PC-3 (cell line): ENCODE results near the gene NCBP3. TPM values are rescaled to one million over a fixed set of nuclear protein-coding genes. Genes with fewer than 3 reads are reported as not detected.

Experiments
- ATAC-seq: fragments of 200-7000 bp; cut with Tn5 transposase; 2 replicates; pipeline ENCODE4 v1.9.1; 2020; ENCODE audit warnings: mild to moderate bottlenecking, moderate library complexity
- BruUV-seq: library from RNA; stranded (reverse); fragments of 400-500 nt; replicated peaks from 2 replicates; lab custom pipeline; 2021; lab: Mats Ljungman, UMichigan
- CTCF ChIA-PET: fragments of 300-600 bp; sonication (Branson Sonifier 250); formaldehyde crosslinking; loops from one replicate; lab custom pipeline; 2022; ENCODE audit warnings: antibody characterized with exemption; lab: Charles Lee
- POLR2A ChIA-PET: fragments of 300-600 bp; sonication (Branson Sonifier 250); formaldehyde crosslinking; loops from one replicate; lab custom pipeline; 2022; ENCODE audit warnings: antibody characterized with exemption; ENCODE audit not compliant: unreplicated experiment; lab: Charles Lee
- DNase-seq: peaks from one replicate; pipeline ENCODE4 v3.0.0-alpha.2; 2015
- H2AFZ ChIP-seq: fragments of 300-600 bp; sonication (generic); 2 replicates; pipeline ENCODE4 v1.6.0; 2016; ENCODE audit warnings: antibody characterized with exemption, low read length
- H3F3A ChIP-seq: fragments of 300-600 bp; sonication (generic); one replicate; pipeline ENCODE4 v1.6.0; 2017; ENCODE audit warnings: antibody characterized with exemption, low read length, control low read depth, mild to moderate bottlenecking; ENCODE audit not compliant: unreplicated experiment
- H3K27ac ChIP-seq: fragments of 300-600 bp; sonication (generic); 2 replicates; pipeline ENCODE4 v1.5.1; 2016; ENCODE audit warnings: mild to moderate bottlenecking, low read length
- H3K27me3 ChIP-seq: fragments of 300-600 bp; sonication (generic); 2 replicates; pipeline ENCODE4 v1.6.1; 2016; ENCODE audit warnings: low read length, mixed read lengths
- H3K36me3 ChIP-seq: fragments of 300-600 bp; sonication (generic); 2 replicates; pipeline ENCODE4 v1.6.1; 2016; ENCODE audit warnings: low read depth, mixed run types, low read length, mixed read lengths
- H3K4me1 ChIP-seq: fragments of 300-600 bp; sonication (generic); 2 replicates; pipeline ENCODE4 v1.5.1; 2016; ENCODE audit warnings: low read length; ENCODE audit not compliant: insufficient read depth
- H3K4me2 ChIP-seq: fragments of 300-600 bp; sonication (generic); 2 replicates; pipeline ENCODE4 v1.6.0; 2016; ENCODE audit warnings: low read length
- H3K4me3 ChIP-seq: fragments of 300-600 bp; sonication (generic); 2 replicates; pipeline ENCODE4 v1.5.1; 2016; ENCODE audit warnings: mild to moderate bottlenecking, low read length, mixed read lengths
- H3K79me2 ChIP-seq: fragments of 300-600 bp; sonication (generic); 2 replicates; pipeline ENCODE4 v1.6.1; 2017; ENCODE audit warnings: low read length, mixed read lengths
- H3K9ac ChIP-seq: fragments of 300-600 bp; sonication (generic); 2 replicates; pipeline ENCODE4 v1.6.0; 2016; ENCODE audit warnings: mild to moderate bottlenecking, low read length
- H3K9me2 ChIP-seq: fragments of 300-600 bp; sonication (generic); replicated peaks from 2 replicates; pipeline ENCODE4 v1.6.1; 2016; ENCODE audit warnings: mixed run types, low read length, mixed read lengths
- H3K9me3 ChIP-seq: fragments of 300-600 bp; sonication (generic); 2 replicates; pipeline ENCODE4 v1.6.1; 2016; ENCODE audit warnings: low read length, mixed read lengths
- H4K20me1 ChIP-seq: fragments of 300-600 bp; sonication (generic); 2 replicates; pipeline ENCODE4 v1.6.1; 2016; ENCODE audit warnings: low read length, mixed read lengths
- EZH2 ChIP-seq: fragments of 300-600 bp; sonication (generic); IDR thresholded peaks from one replicate; pipeline ENCODE4 v1.6.1; 2017; ENCODE audit warnings: antibody characterized with exemption, mild to moderate bottlenecking, low read length; ENCODE audit not compliant: unreplicated experiment
- EZH2phosphoT487 ChIP-seq: fragments of 300-600 bp; sonication (generic); IDR thresholded peaks from 2 replicates; pipeline ENCODE4 v1.6.1; 2018; ENCODE audit warnings: mild to moderate bottlenecking, antibody characterized with exemption, low read length, borderline replicate concordance
- intact Hi-C: fragments of 100-400 bp; cut with micrococcal nuclease; formaldehyde crosslinking; loops from 2 replicates; pipeline ENCODE4 v1.9.0; 2023
- total RNA-seq: library from RNA; depleted of rRNA; stranded (reverse); fragments of >200 nt; gene quantifications from 2 replicates; pipeline ENCODE4 v1.2.3, GENCODE V29; 2014; rRNA removed
- TF ChIP-seq, protein P1 (sequence below): fragments of 300-600 bp; sonication (generic); conservative IDR thresholded peaks from 2 replicates; pipeline ENCODE4 v1.5.1; 2017; ENCODE audit warnings: antibody characterized with exemption, low read depth, mild to moderate bottlenecking, low read length

Gene NCBP3
- total RNA-seq, 1 experiment from 2014 or later, result 21.0 TPM

- Histone ChIP-seq H2AFZ (no peak overlapping the region), H3K4me2 (peak overlapping the region; percentile 41; the same call in 1 of the 2 replicates), H3K36me3 (no peaks in the 10 kb centered on the region), H3K9me3 (no peaks in the 10 kb centered on the region), H3K27ac (no peak overlapping the region), H4K20me1 (no peaks in the 10 kb centered on the region), H3K4me3 (no peak overlapping the region), H3K4me1 (peaks cover 4% of the 10 kb centered on the region; the same call in 1 of the 2 replicates), H3K79me2 (no peaks in the 10 kb centered on the region), H3K9me2 (no peaks in the 10 kb centered on the region), H3K27me3 (no peaks in the 10 kb centered on the region), H3K9ac (no peak overlapping the region), H3F3A (no peaks in the 10 kb centered on the region)
- ChIA-PET CTCF (interaction anchor here (0.6 to 0.7 kb wide), 2 partner anchors 18 to 1352 kb away, joined by 3 read pairs; no protein-coding TSS in a partner anchor), POLR2A (no interaction called here)
- no peak for TF ChIP-seq EZH2phosphoT487
- TF ChIP-seq, protein P1, sequence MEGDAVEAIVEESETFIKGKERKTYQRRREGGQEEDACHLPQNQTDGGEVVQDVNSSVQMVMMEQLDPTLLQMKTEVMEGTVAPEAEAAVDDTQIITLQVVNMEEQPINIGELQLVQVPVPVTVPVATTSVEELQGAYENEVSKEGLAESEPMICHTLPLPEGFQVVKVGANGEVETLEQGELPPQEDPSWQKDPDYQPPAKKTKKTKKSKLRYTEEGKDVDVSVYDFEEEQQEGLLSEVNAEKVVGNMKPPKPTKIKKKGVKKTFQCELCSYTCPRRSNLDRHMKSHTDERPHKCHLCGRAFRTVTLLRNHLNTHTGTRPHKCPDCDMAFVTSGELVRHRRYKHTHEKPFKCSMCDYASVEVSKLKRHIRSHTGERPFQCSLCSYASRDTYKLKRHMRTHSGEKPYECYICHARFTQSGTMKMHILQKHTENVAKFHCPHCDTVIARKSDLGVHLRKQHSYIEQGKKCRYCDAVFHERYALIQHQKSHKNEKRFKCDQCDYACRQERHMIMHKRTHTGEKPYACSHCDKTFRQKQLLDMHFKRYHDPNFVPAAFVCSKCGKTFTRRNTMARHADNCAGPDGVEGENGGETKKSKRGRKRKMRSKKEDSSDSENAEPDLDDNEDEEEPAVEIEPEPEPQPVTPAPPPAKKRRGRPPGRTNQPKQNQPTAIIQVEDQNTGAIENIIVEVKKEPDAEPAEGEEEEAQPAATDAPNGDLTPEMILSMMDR, result no peak
- TF ChIP-seq EZH2, result no peak
- ATAC-seq (no peak), DNase-seq (no peak)
- intact Hi-C loops, result no loop called here
- BruUV-seq, result no TSS peak
These were observed 92.0 kb downstream of the NCBP3 start for GRCh38 chr17:3754066-3754457.

- no peak for TF ChIP-seq EZH2
- TF ChIP-seq, protein P1, result no peak
- TF ChIP-seq EZH2phosphoT487, result no peak
- H3K79me2 ChIP-seq, result no peaks in the 10 kb centered on the region
- ChIA-PET CTCF (no interaction called here), POLR2A (no interaction called here)
- H3K9ac ChIP-seq, result no peak overlapping the region
- peaks cover 4% of the 10 kb centered on the region; the same call in 1 of the 2 replicates for H3K4me1 ChIP-seq
- BruUV-seq, result no TSS peak
- H3K4me3 ChIP-seq, result no peak overlapping the region
- no peaks in the 10 kb centered on the region for H3K27me3 ChIP-seq
- no peak overlapping the region for H3K4me2 ChIP-seq
- ATAC-seq, result no peak
- H4K20me1 ChIP-seq, result no peaks in the 10 kb centered on the region
- no peaks in the 10 kb centered on the region for H3F3A ChIP-seq
- H3K36me3 ChIP-seq, result no peaks in the 10 kb centered on the region
- intact Hi-C loops, result no loop called here
- DNase-seq, result no peak
- no peak overlapping the region for H3K27ac ChIP-seq
- H2AFZ ChIP-seq, result no peak overlapping the region
- H3K9me3 ChIP-seq, result no peaks in the 10 kb centered on the region
- no peaks in the 10 kb centered on the region for H3K9me2 ChIP-seq
These were observed 92.4 kb downstream of the NCBP3 start for GRCh38 chr17:3753624-3754023.

Other genes with a start within 250 kb of the NCBP3 start
- gene TRPV1, start 236.8 kb downstream of the NCBP3 start, total RNA-seq, result 4.1 and 4.7 TPM in 2 replicates
- gene SHPK, start 210.0 kb downstream of the NCBP3 start, total RNA-seq, result 17.7 and 22.4 TPM in 2 replicates
- gene CTNS, start 209.5 kb downstream of the NCBP3 start, total RNA-seq, result 10.2 and 17.5 TPM in 2 replicates
- 87.7 and 100 TPM in 2 replicates for gene TAX1BP3, start 177.7 kb downstream of the NCBP3 start, total RNA-seq
- 56.5 and 60.4 TPM in 2 replicates for gene EMC6, start 177.4 kb downstream of the NCBP3 start, total RNA-seq
- gene P2RX5, start 150.1 kb downstream of the NCBP3 start, total RNA-seq, result 13.0 and 19.3 TPM in 2 replicates
- gene HASPIN, start 122.3 kb downstream of the NCBP3 start, total RNA-seq, result 10.6 and 12.7 TPM in 2 replicates
- 29.7 and 42.0 TPM in 2 replicates for gene ITGAE, start 45.1 kb downstream of the NCBP3 start, total RNA-seq
- 10.1 and 12.4 TPM in 2 replicates for gene CAMKK1, start 46.8 kb upstream of the NCBP3 start, total RNA-seq
- gene P2RX1, start 70.2 kb upstream of the NCBP3 start, total RNA-seq, result not detected in 2 replicates
- gene ATP2A3, start 118.2 kb upstream of the NCBP3 start, total RNA-seq, result 3.3 and 8.9 TPM in 2 replicates